Measurements from ENCODE around the gene BAD. TPM values are rescaled to one million over a fixed set of nuclear protein-coding genes. Genes with fewer than 3 reads are reported as not detected.

Gene BAD
- total RNA-seq, 1 donor from 2014 or later = 19.0 TPM

DNA sequence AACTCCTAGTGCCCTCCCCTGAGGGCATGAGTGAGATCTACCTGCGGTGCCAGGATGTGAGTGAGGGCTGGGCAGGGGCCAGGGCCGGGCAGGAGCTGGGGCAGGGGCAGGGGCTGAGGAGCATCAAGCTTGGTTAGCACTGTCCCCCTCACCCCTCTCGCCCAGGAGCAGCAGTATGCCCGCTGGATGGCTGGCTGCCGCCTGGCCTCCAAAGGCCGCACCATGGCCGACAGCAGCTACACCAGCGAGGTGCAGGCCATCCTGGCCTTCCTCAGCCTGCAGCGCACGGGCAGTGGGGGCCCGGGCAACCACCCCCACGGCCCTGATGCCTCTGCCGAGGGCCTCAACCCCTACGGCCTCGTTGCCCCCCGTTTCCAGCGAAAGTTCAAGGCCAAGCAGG, 64.2 kb downstream of the BAD start:
- H3K27ac Mint-ChIP-seq = no peak overlapping the region
- H3K36me3 Mint-ChIP-seq = peaks cover 2% of the 10 kb centered on the region
- H3K79me2 ChIP-seq (ENCODE audit: low read depth) = no peaks in the 10 kb centered on the region
- H3K4me3 ChIP-seq = no peak overlapping the region
- H3K4me1 ChIP-seq = peaks cover 3% of the 10 kb centered on the region
- no peak overlapping the region for H3K4me3 Mint-ChIP-seq
- peaks cover 9% of the 10 kb centered on the region for H3K4me1 Mint-ChIP-seq
- H3K27ac ChIP-seq = no peak overlapping the region
- no peaks in the 10 kb centered on the region for H4K20me1 ChIP-seq (ENCODE audit: low read depth)
- no peaks in the 10 kb centered on the region for H3K27me3 ChIP-seq
- no peaks in the 10 kb centered on the region for H3K36me3 ChIP-seq
- no peaks in the 10 kb centered on the region for H3K9me3 ChIP-seq (ENCODE audit: low read depth)
- H3F3A ChIP-seq (ENCODE audit: low read depth) = peaks cover 5% of the 10 kb centered on the region
- no peak overlapping the region for H2AFZ ChIP-seq (replicated peaks)
- no peak overlapping the region for H3K4me2 ChIP-seq
- DNase-seq (ENCODE audit: low spot score) = peak; percentile 0
- H3K27me3 Mint-ChIP-seq (ENCODE audit: insufficient read depth, low read depth) = no peaks in the 10 kb centered on the region
- H3K9ac ChIP-seq = no peak overlapping the region
- H3K9me3 Mint-ChIP-seq = no peaks in the 10 kb centered on the region
- TF ChIP-seq, protein P1, sequence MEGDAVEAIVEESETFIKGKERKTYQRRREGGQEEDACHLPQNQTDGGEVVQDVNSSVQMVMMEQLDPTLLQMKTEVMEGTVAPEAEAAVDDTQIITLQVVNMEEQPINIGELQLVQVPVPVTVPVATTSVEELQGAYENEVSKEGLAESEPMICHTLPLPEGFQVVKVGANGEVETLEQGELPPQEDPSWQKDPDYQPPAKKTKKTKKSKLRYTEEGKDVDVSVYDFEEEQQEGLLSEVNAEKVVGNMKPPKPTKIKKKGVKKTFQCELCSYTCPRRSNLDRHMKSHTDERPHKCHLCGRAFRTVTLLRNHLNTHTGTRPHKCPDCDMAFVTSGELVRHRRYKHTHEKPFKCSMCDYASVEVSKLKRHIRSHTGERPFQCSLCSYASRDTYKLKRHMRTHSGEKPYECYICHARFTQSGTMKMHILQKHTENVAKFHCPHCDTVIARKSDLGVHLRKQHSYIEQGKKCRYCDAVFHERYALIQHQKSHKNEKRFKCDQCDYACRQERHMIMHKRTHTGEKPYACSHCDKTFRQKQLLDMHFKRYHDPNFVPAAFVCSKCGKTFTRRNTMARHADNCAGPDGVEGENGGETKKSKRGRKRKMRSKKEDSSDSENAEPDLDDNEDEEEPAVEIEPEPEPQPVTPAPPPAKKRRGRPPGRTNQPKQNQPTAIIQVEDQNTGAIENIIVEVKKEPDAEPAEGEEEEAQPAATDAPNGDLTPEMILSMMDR (IDR thresholded peaks at IDR 0.05) = no peak
- no peak for TF ChIP-seq EZH2 (IDR thresholded peaks at IDR 0.05)
- TF ChIP-seq EZH2phosphoT487 (IDR thresholded peaks at IDR 0.05) = no peak

Small RNA genes lying within 50 kb of the gene (small RNA-seq; reads per million reads assigned to genes)
- not detected for gene RF00019

Other genes with a start within 250 kb of the BAD start
- gene FLRT1, start 248.7 kb downstream of the BAD start, total RNA-seq (ENCODE audit: low replicate concordance) = 0.11 and 0.12 TPM in 2 replicates
- 11.9 and 27.8 TPM in 2 replicates for gene MACROD1, start 118.6 kb downstream of the BAD start, total RNA-seq (ENCODE audit: low replicate concordance)
- 252 and 254 TPM in 2 replicates for gene STIP1, start 98.5 kb downstream of the BAD start, total RNA-seq (ENCODE audit: low replicate concordance)
- 0.31 TPM in 1 of 2 replicates, not detected in the other for gene FERMT3, start 77.9 kb downstream of the BAD start, total RNA-seq (ENCODE audit: low replicate concordance)
- 17.5 and 63.4 TPM in 2 replicates for gene TRPT1, start 58.5 kb downstream of the BAD start, total RNA-seq (ENCODE audit: low replicate concordance)
- gene NUDT22, start 58.4 kb downstream of the BAD start, total RNA-seq (ENCODE audit: low replicate concordance) = 23.5 and 28.8 TPM in 2 replicates
- gene DNAJC4, start 54.1 kb downstream of the BAD start, total RNA-seq (ENCODE audit: low replicate concordance) = 3.9 and 18.1 TPM in 2 replicates
- 2.3 and 6.8 TPM in 2 replicates for gene VEGFB, start 50.1 kb downstream of the BAD start, total RNA-seq (ENCODE audit: low replicate concordance)
- gene FKBP2, start 43.6 kb downstream of the BAD start, total RNA-seq (ENCODE audit: low replicate concordance) = 5.3 and 25.1 TPM in 2 replicates
- 107 and 167 TPM in 2 replicates for gene PPP1R14B, start 37.7 kb downstream of the BAD start, total RNA-seq (ENCODE audit: low replicate concordance)
- 15.6 and 43.4 TPM in 2 replicates for gene PLCB3, start 33.1 kb downstream of the BAD start, total RNA-seq (ENCODE audit: low replicate concordance)
- 4.9 and 30.8 TPM in 2 replicates for gene GPR137, start 1.2 kb upstream of the BAD start, total RNA-seq (ENCODE audit: low replicate concordance)
- 0.19 TPM in 1 of 2 replicates, not detected in the other for gene KCNK4, start 6.6 kb upstream of the BAD start, total RNA-seq (ENCODE audit: low replicate concordance)
- 0.22 TPM in 1 of 2 replicates, not detected in the other for gene CATSPERZ, start 15.7 kb upstream of the BAD start, total RNA-seq (ENCODE audit: low replicate concordance)
- 5.5 and 22.0 TPM in 2 replicates for gene ESRRA, start 20.9 kb upstream of the BAD start, total RNA-seq (ENCODE audit: low replicate concordance)
- gene TRMT112, start 32.9 kb upstream of the BAD start, total RNA-seq (ENCODE audit: low replicate concordance) = 257 and 284 TPM in 2 replicates
- 111 and 182 TPM in 2 replicates for gene PRDX5, start 33.5 kb upstream of the BAD start, total RNA-seq (ENCODE audit: low replicate concordance)
- 0.62 and 9.0 TPM in 2 replicates for gene CCDC88B, start 55.5 kb upstream of the BAD start, total RNA-seq (ENCODE audit: low replicate concordance)
- 12.7 and 16.9 TPM in 2 replicates for gene RPS6KA4, start 74.5 kb upstream of the BAD start, total RNA-seq (ENCODE audit: low replicate concordance)